ENCODE data around the gene CLDN9. TPM values are rescaled to one million over a fixed set of nuclear protein-coding genes. Genes with fewer than 3 reads are reported as not detected.
A peak's percentile ranks its signal among the peaks of the same experiment; 100 is the strongest.

CLDN9 gene
- total RNA-seq, 1 donor from 2014 or later = not detected

GRCh38 chr16:2966043-2966807 lies 46.5 kb upstream of the CLDN9 start:
- H3K4me3 ChIP-seq = peak overlapping the region; percentile 29 to 46

GRCh38 chr16:2966808-2967191 lies 45.9 kb upstream of the CLDN9 start:
- DNase-seq (ENCODE audit: low spot score in 2 of 2) = no peak
- intact Hi-C loops (cut with DNase I) = no loop called here
- Histone ChIP-seq H3K9me3 (no peaks in the 10 kb centered on the region), H3K27me3 (peaks cover 60% of the 10 kb centered on the region), H3K4me1 (peaks cover 34 to 44% of the 10 kb centered on the region in 2 donors), H3K27ac (no peak overlapping the region), H3K36me3 (no peaks in the 10 kb centered on the region), H3K4me3 (peak overlapping the region; percentile 29 to 46)
- TF ChIP-seq, protein P1, sequence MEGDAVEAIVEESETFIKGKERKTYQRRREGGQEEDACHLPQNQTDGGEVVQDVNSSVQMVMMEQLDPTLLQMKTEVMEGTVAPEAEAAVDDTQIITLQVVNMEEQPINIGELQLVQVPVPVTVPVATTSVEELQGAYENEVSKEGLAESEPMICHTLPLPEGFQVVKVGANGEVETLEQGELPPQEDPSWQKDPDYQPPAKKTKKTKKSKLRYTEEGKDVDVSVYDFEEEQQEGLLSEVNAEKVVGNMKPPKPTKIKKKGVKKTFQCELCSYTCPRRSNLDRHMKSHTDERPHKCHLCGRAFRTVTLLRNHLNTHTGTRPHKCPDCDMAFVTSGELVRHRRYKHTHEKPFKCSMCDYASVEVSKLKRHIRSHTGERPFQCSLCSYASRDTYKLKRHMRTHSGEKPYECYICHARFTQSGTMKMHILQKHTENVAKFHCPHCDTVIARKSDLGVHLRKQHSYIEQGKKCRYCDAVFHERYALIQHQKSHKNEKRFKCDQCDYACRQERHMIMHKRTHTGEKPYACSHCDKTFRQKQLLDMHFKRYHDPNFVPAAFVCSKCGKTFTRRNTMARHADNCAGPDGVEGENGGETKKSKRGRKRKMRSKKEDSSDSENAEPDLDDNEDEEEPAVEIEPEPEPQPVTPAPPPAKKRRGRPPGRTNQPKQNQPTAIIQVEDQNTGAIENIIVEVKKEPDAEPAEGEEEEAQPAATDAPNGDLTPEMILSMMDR (IDR thresholded peaks at IDR 0.05) = peak in 2 of 3 experiments; percentile 13 to 17

More at GRCh38 chr16:2966043-2966807, 46.5 kb upstream of the CLDN9 start:
- H3K27ac ChIP-seq = no peak overlapping the region
- H3K4me1 ChIP-seq = peaks cover 34 to 44% of the 10 kb centered on the region in 2 donors
- H3K36me3 ChIP-seq = no peaks in the 10 kb centered on the region
- TF ChIP-seq, protein P1 (IDR thresholded peaks at IDR 0.05) = no peak
- peaks cover 60% of the 10 kb centered on the region for H3K27me3 ChIP-seq
- no peaks in the 10 kb centered on the region for H3K9me3 ChIP-seq
- intact Hi-C loops (cut with DNase I) = no loop called here
- no peak for DNase-seq (ENCODE audit: low spot score in 2 of 2)

- DNase-seq (ENCODE audit: low spot score in 2 of 2) = no peak
- Histone ChIP-seq H3K4me3 (peak overlapping the region; percentile 29 to 46), H3K27me3 (peaks cover 56% of the 10 kb centered on the region), H3K36me3 (no peaks in the 10 kb centered on the region), H3K27ac (no peak overlapping the region), H3K9me3 (no peaks in the 10 kb centered on the region), H3K4me1 (peaks cover 34 to 44% of the 10 kb centered on the region in 2 donors)
- intact Hi-C loops (cut with DNase I) = no loop called here
- TF ChIP-seq, protein P1 (IDR thresholded peaks at IDR 0.05) = no peak
These were observed 45.5 kb upstream of the CLDN9 start for GRCh38 chr16:2967211-2967631.

GRCh38 chr16:2967721-2968161 lies 45.0 kb upstream of the CLDN9 start:
- no peak for DNase-seq (ENCODE audit: low spot score in 2 of 2)
- Histone ChIP-seq H3K36me3 (no peaks in the 10 kb centered on the region), H3K9me3 (no peaks in the 10 kb centered on the region), H3K27ac (no peak overlapping the region), H3K4me3 (no peak overlapping the region), H3K4me1 (peaks cover 34 to 44% of the 10 kb centered on the region in 2 donors), H3K27me3 (peaks cover 52% of the 10 kb centered on the region)
- TF ChIP-seq, protein P1 (IDR thresholded peaks at IDR 0.05) = no peak
- intact Hi-C loops (cut with DNase I) = no loop called here

GRCh38 chr16:2968368-2968737 lies 44.4 kb upstream of the CLDN9 start:
- no peaks in the 10 kb centered on the region for H3K9me3 ChIP-seq
- no peaks in the 10 kb centered on the region for H3K36me3 ChIP-seq
- H3K4me1 ChIP-seq = peaks cover 31 to 40% of the 10 kb centered on the region in 2 donors
- intact Hi-C loops (cut with DNase I) = no loop called here
- peak overlapping the region; percentile 68 to 85 for H3K4me3 ChIP-seq
- TF ChIP-seq, protein P1 (IDR thresholded peaks at IDR 0.05) = no peak
- H3K27me3 ChIP-seq = peaks cover 46% of the 10 kb centered on the region
- no peak overlapping the region for H3K27ac ChIP-seq
- DNase-seq (ENCODE audit: low spot score in 2 of 2) = no peak
